HFF-Myc (cell line): ENCODE measurements around the gene ANKRD63.
A peak's percentile ranks its signal among the peaks of the same experiment; 100 is the strongest.

Source experiments
- DNase-seq: peaks from one replicate; pipeline ENCODE4 v3.0.0-alpha.2; 2011; ENCODE audit warnings: low read depth; ENCODE audit errors: extremely low read depth
- H3K4me3 ChIP-seq: replicated peaks from 2 replicates; pipeline ENCODE4 v1.5.1; 2011; ENCODE audit warnings: low read depth, mild to moderate bottlenecking, control low read depth, low read length
- CTCF ChIP-seq: IDR thresholded peaks from 2 replicates; pipeline ENCODE4 v1.5.1; 2012; ENCODE audit warnings: mild to moderate bottlenecking, low read depth, low read length, control low read depth; ENCODE audit errors: missing control alignments

ANKRD63 gene

GRCh38 chr15:40314723-40315276 is 31.9 kb upstream of the ANKRD63 start:
- DNase-seq = no peak
- TF ChIP-seq CTCF = no peak
- H3K4me3 ChIP-seq = no peak overlapping the region

GRCh38 chr15:40313531-40314398 is 30.9 kb upstream of the ANKRD63 start:
- DNase-seq = no peak
- TF ChIP-seq CTCF = no peak
- no peak overlapping the region for H3K4me3 ChIP-seq

- no peak for DNase-seq
- H3K4me3 ChIP-seq = no peak overlapping the region
- no peak for TF ChIP-seq CTCF
Measured at GRCh38 chr15:40312370-40313158, 29.7 kb upstream of the ANKRD63 start.

DNA sequence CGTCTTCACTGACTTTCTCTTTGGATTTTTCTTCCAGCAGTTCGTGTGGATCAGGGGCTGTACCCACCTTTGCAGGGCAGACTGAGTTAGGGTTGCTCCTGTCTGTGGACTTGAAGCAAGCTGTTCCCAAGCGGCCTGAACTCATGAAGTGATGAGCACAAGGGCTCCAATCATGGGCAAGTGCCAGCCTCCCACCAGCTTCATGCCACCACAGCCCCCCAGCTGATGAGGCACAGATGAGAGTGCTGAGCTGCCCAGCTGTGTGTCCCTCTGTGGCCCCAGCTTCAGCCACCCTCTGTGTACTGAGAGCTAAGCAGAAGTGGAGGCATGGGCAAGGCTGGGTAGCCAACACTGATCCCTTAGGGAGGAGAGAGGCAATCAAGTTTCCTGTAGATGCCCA is 28.1 kb upstream of the ANKRD63 start:
- no peak for DNase-seq
- TF ChIP-seq CTCF = no peak
- H3K4me3 ChIP-seq = no peak overlapping the region

GRCh38 chr15:40310001-40310959 is 27.4 kb upstream of the ANKRD63 start:
- TF ChIP-seq CTCF = peak; percentile 79
- H3K4me3 ChIP-seq = no peak overlapping the region
- DNase-seq = no peak

- no peak for DNase-seq
- no peak overlapping the region for H3K4me3 ChIP-seq
- TF ChIP-seq CTCF = no peak
Measured at GRCh38 chr15:40309344-40309862, 26.5 kb upstream of the ANKRD63 start.
